OCI-LY1 (cell line): ENCODE measurements around the gene ZKSCAN4.

Source experiments
- H2AFZ ChIP-seq: fragments of 200-600 bp; sonication (generic), shearing (Covaris generic); 2 replicates; pipeline ENCODE4 v1.6.0; 2014; ENCODE audit warnings: antibody characterized with exemption, mild to moderate bottlenecking, low read length
- H3F3A ChIP-seq: fragments of 200-600 bp; sonication (generic), shearing (Covaris generic); 2 replicates; pipeline ENCODE4 v1.6.0; 2014; ENCODE audit warnings: mild to moderate bottlenecking, antibody characterized with exemption, low read length, moderate library complexity; ENCODE audit not compliant: insufficient read depth
- H3K27ac ChIP-seq: fragments of 200-600 bp; sonication (generic); 2 replicates; pipeline ENCODE4 v1.5.1; 2014; ENCODE audit warnings: low read length, mixed run types, mild to moderate bottlenecking, low read depth; ENCODE audit not compliant: poor library complexity, severe bottlenecking
- H3K27me3 ChIP-seq: fragments of 200-600 bp; sonication (generic); 2 replicates; pipeline ENCODE4 v1.6.0; 2014; ENCODE audit warnings: antibody characterized with exemption, mild to moderate bottlenecking, low read length, moderate library complexity; ENCODE audit not compliant: insufficient read depth
- H3K36me3 ChIP-seq: fragments of 200-600 bp; sonication (generic); 2 replicates; pipeline ENCODE4 v1.6.1; 2014; ENCODE audit warnings: mild to moderate bottlenecking, antibody characterized with exemption, low read length, moderate library complexity, mixed read lengths; ENCODE audit not compliant: insufficient read depth
- H3K4me1 ChIP-seq: fragments of 200-600 bp; sonication (generic); 2 replicates; pipeline ENCODE4 v1.5.1; 2014; ENCODE audit warnings: mild to moderate bottlenecking, low read length, moderate library complexity; ENCODE audit not compliant: insufficient read depth, severe bottlenecking
- H3K4me2 ChIP-seq: fragments of 200-600 bp; sonication (generic), shearing (Covaris generic); 2 replicates; pipeline ENCODE4 v1.6.1; 2014; ENCODE audit warnings: low read length
- H3K4me3 ChIP-seq: fragments of 200-600 bp; sonication (generic); 2 replicates; pipeline ENCODE4 v1.5.1; 2014; ENCODE audit warnings: low read length, low read depth, mild to moderate bottlenecking, mixed read lengths; ENCODE audit not compliant: poor library complexity, severe bottlenecking
- H3K79me2 ChIP-seq: fragments of 200-600 bp; shearing (Covaris generic); 2 replicates; pipeline ENCODE4 v1.6.1; 2016; ENCODE audit warnings: mixed run types, low read length, mixed read lengths; ENCODE audit not compliant: insufficient read depth
- H3K9ac ChIP-seq: fragments of 200-600 bp; sonication (generic), shearing (Covaris generic); 2 replicates; pipeline ENCODE4 v1.6.1; 2014; ENCODE audit warnings: mild to moderate bottlenecking, low read length, mixed read lengths
- H3K9me2 ChIP-seq: fragments of 200-600 bp; sonication (generic), shearing (Covaris generic); 2 replicates; pipeline ENCODE4 v1.6.1; 2014; ENCODE audit warnings: low read depth, mild to moderate bottlenecking, low read length, mixed read lengths
- H3K9me3 ChIP-seq: fragments of 200-600 bp; shearing (Covaris generic); 2 replicates; pipeline ENCODE4 v1.6.1; 2014; ENCODE audit warnings: low read length, mixed read lengths
- H4K20me1 ChIP-seq: fragments of 200-600 bp; sonication (generic), shearing (Covaris generic); 2 replicates; pipeline ENCODE4 v1.6.0; 2016; ENCODE audit warnings: mild to moderate bottlenecking, low read length; ENCODE audit not compliant: insufficient read depth
- CTCF ChIP-seq: fragments of 200-600 bp; sonication (generic), shearing (Covaris generic); IDR thresholded peaks from 2 replicates; pipeline ENCODE4 v1.5.1; 2017; ENCODE audit warnings: mild to moderate bottlenecking, antibody characterized with exemption, low read length, moderate library complexity, mixed read lengths
- EZH2 ChIP-seq: fragments of 200-600 bp; sonication (generic), shearing (Covaris generic); IDR thresholded peaks from 2 replicates; pipeline ENCODE4 v1.8.0; 2017; ENCODE audit warnings: borderline replicate concordance, mixed run types, mild to moderate bottlenecking, antibody characterized with exemption, low read length, moderate library complexity, mixed read lengths

The ZKSCAN4 gene

GRCh38 chr6:28245206-28245941 is 6.7 kb downstream of the ZKSCAN4 start:
- H3K36me3 ChIP-seq, result peaks cover 44% of the 10 kb centered on the region

GRCh38 chr6:28243946-28244345 is 8.1 kb downstream of the ZKSCAN4 start:
- Histone ChIP-seq H3K4me2 (no peak overlapping the region), H3K36me3 (peaks cover 44% of the 10 kb centered on the region), H3K79me2 (no peaks in the 10 kb centered on the region), H4K20me1 (no peaks in the 10 kb centered on the region), H2AFZ (no peak overlapping the region), H3K9ac (no peak overlapping the region), H3K27me3 (no peaks in the 10 kb centered on the region), H3K4me1 (no peaks in the 10 kb centered on the region), H3K9me2 (no peaks in the 10 kb centered on the region), H3K27ac (no peak overlapping the region), H3K4me3 (no peak overlapping the region), H3K9me3 (no peaks in the 10 kb centered on the region), H3F3A (no peaks in the 10 kb centered on the region)
- TF ChIP-seq EZH2, result no peak
- no peak for TF ChIP-seq CTCF

More at GRCh38 chr6:28245206-28245941, 6.7 kb downstream of the ZKSCAN4 start:
- H3K9ac ChIP-seq, result no peak overlapping the region
- no peak for TF ChIP-seq EZH2
- TF ChIP-seq CTCF, result no peak
- H3K27ac ChIP-seq, result no peak overlapping the region
- H3K4me2 ChIP-seq, result no peak overlapping the region
- H3F3A ChIP-seq, result no peaks in the 10 kb centered on the region
- no peaks in the 10 kb centered on the region for H4K20me1 ChIP-seq
- H3K9me2 ChIP-seq, result no peaks in the 10 kb centered on the region
- no peaks in the 10 kb centered on the region for H3K79me2 ChIP-seq
- H3K4me1 ChIP-seq, result peaks cover 1% of the 10 kb centered on the region
- no peaks in the 10 kb centered on the region for H3K27me3 ChIP-seq
- H3K9me3 ChIP-seq, result no peaks in the 10 kb centered on the region
- no peak overlapping the region for H3K4me3 ChIP-seq
- no peak overlapping the region for H2AFZ ChIP-seq

DNA sequence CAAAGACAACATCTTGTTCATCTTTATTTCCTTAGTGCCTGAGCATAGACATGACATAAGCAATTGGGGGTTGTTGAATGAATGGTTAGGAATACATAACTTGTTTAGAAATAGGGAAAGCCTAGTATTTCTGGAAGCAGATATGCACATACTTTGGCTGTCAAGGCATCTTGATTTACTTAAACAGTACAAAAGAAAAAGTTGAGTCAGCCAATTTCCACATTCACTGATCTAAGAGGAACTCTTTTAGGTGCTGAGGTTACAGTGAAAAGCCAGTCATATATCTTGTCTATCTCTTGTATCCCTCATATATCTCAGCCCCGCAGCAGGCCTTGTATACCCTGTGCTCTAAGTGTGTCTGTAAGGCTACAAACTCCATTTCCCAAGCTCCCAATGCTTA is 11.6 kb downstream of the ZKSCAN4 start:
- no peaks in the 10 kb centered on the region for H3K4me1 ChIP-seq
- no peak overlapping the region for H3K27ac ChIP-seq
- no peaks in the 10 kb centered on the region for H3K9me3 ChIP-seq
- H3K9me2 ChIP-seq, result no peaks in the 10 kb centered on the region
- no peaks in the 10 kb centered on the region for H4K20me1 ChIP-seq
- H3K79me2 ChIP-seq, result no peaks in the 10 kb centered on the region
- TF ChIP-seq EZH2, result no peak
- no peak for TF ChIP-seq CTCF
- no peak overlapping the region for H3K4me3 ChIP-seq
- peaks cover 16% of the 10 kb centered on the region for H3K36me3 ChIP-seq
- no peaks in the 10 kb centered on the region for H3F3A ChIP-seq
- H3K27me3 ChIP-seq, result no peaks in the 10 kb centered on the region
- H3K4me2 ChIP-seq, result no peak overlapping the region
- H3K9ac ChIP-seq, result no peak overlapping the region
- H2AFZ ChIP-seq, result no peak overlapping the region
